ENCODE measurements around the gene OSBPL6.

DNA sequence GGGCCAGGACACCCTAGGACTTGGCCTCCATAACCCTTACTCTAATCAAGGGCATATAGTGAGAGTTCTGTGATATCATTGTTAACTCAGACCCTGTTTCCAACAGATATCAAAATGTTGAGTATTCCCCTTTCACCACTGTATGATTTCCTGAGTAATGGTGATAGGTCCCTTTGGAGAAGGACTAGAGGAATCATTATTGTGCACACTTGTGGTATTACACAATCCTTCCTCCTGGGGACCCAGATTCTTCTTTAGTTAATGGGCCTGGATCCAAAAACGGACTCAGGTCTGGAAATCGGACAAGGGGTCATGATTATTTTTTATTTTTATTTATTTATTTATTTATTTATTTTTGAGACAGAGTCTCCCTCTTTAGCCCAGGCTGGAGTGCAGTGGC, 233.1 kb downstream of the OSBPL6 start:
- TF ChIP-seq, protein P1, sequence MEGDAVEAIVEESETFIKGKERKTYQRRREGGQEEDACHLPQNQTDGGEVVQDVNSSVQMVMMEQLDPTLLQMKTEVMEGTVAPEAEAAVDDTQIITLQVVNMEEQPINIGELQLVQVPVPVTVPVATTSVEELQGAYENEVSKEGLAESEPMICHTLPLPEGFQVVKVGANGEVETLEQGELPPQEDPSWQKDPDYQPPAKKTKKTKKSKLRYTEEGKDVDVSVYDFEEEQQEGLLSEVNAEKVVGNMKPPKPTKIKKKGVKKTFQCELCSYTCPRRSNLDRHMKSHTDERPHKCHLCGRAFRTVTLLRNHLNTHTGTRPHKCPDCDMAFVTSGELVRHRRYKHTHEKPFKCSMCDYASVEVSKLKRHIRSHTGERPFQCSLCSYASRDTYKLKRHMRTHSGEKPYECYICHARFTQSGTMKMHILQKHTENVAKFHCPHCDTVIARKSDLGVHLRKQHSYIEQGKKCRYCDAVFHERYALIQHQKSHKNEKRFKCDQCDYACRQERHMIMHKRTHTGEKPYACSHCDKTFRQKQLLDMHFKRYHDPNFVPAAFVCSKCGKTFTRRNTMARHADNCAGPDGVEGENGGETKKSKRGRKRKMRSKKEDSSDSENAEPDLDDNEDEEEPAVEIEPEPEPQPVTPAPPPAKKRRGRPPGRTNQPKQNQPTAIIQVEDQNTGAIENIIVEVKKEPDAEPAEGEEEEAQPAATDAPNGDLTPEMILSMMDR (IDR thresholded peaks at IDR 0.05) = no peak
- TF ChIP-seq POLR2A (IDR thresholded peaks at IDR 0.05; ENCODE audit: low read depth) (no peak), EP300 (IDR thresholded peaks at IDR 0.05) (no peak)
